GM18873 (cell line): ENCODE measurements around the gene CAPN12.

Experiments
- ATAC-seq: cut with Tn5 transposase; IDR thresholded peaks from one replicate; pipeline ENCODE4 v1.9.1; 2021; ENCODE audit warnings: mild to moderate bottlenecking, moderate library complexity, moderate number of reproducible peaks; ENCODE audit not compliant: unreplicated experiment, low FRiP score

Gene CAPN12

DNA sequence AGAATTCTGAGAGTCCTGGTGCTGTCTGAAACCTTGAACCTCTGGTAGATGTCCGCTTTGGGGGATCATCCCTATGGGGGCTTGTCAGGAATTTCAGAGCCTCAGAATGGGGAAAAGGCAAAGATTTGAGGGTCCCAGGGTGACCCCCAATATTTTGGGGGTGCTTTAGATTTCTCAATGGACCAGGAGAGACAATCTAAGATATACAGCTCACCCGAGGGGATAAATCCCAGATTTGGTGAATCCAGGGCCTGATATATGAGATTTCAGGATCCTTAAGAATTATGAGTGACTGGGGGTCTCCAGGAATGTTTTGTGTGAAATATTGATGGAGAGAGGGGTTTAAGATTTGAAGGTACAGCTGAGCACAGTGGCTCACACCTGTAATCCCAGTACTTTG, 3.3 kb downstream of the CAPN12 start:
- no peak for ATAC-seq

DNA sequence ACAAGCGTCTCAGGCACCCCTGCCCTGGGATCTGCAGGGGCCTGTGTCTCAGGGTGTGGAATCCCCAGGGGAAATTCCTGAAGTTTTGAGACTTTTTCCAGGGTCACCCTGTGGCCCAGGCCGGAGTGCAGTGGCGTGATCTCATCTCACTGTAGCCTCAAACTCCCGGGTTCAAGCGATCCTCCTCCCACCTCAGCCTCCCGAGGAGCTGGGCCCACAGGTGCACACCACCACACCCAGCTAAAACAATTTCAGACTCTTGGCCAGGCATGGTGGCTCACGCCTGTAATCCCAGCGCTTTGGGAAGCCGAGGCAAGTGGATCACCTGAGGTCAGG, 4.0 kb downstream of the CAPN12 start:
- ATAC-seq, result no peak

- ATAC-seq, result no peak
Measured at GRCh38 chr19:38739440-38740256, 4.6 kb downstream of the CAPN12 start.

DNA sequence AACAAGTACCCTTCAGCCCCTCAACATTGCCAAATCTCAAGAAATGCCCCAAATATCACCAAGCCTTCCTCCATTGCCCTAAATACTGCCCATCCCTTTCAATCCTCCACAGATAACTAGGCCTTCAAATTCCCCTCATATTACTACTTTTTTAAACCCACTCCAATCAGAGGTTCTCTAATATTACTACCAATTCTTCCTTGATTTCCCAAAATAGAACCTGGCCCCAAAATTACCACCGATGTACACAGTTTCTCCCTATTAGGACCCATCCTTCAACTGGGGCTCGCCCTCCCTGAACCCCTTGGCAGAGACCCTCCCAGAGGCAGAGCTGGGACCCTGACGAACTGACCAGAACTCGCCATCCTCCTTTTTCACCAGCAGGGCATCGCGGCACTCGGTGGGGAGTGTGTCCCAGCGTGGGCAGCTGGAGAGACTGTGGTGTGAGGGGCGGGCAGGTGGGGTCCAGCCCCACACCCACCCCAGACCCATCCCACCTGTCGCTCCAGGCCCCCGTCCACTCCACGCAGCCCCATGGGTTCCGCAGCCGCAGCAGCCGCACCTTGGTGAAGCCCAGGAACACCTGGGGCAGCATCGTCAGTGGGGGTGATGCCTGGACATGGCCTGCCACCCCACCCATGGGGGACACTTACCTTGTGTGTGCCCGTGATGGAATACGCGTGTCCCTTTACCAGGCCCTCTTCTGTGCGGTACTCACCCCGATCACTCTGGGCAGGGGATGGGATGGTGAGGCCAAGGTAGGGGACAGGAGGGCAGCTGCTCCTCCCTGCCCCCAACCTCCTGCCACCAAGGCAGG, 6.1 kb downstream of the CAPN12 start:
- no peak for ATAC-seq

- no peak for ATAC-seq
Measured at GRCh38 chr19:38737281-38737865, 6.9 kb downstream of the CAPN12 start.

DNA sequence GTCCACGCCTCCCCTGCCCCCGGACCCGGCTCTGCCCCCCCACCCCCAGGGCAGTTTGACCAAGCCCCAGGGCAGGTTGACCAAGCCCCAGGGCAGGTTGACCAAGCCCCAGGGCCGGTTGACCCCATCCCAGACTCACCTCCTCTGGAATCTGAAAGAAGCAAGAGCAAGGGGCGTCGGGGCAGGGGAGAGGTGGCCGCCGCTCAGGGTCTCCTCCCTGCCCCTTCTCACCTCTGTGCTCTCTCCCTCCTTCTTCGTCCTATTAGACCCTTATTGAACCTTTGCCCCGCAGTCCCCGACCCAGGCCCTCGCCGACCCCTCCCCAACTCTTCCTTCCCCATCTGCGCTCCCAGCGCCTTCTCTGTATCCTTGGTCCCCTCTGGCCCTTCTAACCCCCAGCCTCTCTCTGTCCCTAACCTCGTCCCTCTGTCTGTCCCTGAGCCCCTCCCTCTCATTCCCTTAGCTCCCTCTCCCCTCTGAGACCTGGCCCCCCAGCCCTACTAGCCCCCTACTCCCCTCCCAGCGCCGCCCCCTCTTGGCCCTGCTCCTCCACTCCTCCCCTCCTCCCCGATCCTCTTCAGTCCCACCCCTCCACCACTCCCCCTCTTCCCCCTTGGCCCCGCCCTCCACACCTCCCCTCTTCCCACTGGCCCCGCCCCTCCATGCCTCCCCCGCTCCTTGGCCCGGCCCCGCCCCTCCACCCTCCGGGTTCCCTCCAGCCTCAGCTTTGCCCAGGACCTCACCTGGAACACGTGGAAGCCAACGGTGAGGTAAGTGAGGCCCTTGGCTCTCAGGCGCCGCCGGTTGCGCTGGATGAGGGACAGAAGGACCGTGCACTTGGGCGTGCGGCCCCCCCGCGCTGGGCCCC, 7.6 kb downstream of the CAPN12 start:
- no peak for ATAC-seq

- ATAC-seq, result no peak
Measured at GRCh38 chr19:38736036-38736412, 8.2 kb downstream of the CAPN12 start.

DNA sequence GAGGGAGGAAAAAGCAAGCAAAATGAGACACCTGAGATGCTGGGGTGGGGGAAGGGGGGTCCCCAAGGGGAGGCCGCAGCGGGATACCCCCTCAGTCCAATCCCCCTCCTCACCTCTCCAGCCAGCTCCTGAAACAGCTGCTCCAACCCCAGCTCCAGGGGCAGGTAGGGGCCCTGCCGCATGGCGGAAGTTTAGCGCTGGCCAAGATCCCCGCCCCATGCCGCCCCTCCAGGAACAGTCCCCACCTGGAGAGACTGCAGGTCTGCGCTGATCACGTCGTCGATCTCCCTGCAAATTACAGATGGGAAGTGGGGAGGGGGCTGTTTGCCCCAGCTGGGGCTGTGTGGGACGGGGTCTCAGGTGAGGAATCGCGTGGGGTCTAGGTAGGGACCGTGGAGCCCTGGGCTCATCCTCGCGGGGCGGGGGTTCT, 9.0 kb downstream of the CAPN12 start:
- ATAC-seq, result no peak

DNA sequence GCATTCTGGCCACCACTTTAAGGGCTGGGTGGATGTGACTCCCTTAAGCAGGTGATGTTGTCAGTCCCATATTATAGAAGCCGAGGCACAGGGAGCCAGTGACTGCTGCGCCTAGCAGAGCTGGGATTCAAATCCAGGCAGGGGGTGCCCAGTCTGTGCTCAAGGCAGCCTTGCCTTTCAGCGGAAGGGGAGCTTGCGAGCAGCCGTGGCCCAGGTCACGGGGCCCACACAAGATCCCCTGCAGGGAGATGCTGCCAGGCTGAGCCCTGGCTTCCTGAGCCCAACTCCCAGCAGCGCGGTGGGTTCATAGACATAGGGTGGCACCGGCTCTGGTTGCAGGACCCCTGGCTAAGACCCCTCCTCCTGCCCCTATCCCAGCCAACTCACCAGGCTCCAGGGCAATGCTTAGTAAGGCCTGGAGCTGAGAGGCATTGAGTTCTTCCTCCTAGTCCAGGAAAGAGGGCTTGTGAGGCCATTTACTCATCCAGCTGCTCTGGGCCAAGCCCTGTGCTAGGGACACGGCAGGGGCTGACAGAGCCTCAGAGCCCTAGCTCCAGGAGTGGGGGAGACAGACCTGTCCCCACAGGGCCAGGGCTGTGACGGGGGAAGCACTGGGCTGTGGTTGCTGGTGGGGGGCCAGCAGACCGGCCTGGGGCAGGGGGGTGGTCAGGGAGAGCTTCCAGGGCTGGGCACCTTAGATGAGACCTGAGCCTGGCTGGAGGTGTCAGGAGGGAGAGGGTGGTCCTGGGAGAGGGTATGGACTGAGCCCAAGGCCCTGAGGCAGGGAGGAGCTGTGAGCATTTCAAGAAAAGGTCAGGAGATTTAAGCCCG, 9.6 kb downstream of the CAPN12 start:
- ATAC-seq, result no peak

DNA sequence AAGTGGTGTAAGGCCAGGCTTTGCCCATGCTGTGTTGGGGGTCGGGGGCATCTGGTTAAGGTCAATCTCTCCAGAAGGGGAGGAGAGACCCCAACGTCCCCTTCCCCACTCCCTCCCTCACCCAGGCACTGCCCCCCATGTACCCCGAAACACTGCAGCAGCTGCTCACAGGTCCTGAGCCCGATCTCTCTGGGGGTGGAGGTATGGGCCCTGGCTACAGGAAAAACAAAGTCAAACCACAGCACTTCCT, 10.2 kb downstream of the CAPN12 start:
- ATAC-seq, result no peak

DNA sequence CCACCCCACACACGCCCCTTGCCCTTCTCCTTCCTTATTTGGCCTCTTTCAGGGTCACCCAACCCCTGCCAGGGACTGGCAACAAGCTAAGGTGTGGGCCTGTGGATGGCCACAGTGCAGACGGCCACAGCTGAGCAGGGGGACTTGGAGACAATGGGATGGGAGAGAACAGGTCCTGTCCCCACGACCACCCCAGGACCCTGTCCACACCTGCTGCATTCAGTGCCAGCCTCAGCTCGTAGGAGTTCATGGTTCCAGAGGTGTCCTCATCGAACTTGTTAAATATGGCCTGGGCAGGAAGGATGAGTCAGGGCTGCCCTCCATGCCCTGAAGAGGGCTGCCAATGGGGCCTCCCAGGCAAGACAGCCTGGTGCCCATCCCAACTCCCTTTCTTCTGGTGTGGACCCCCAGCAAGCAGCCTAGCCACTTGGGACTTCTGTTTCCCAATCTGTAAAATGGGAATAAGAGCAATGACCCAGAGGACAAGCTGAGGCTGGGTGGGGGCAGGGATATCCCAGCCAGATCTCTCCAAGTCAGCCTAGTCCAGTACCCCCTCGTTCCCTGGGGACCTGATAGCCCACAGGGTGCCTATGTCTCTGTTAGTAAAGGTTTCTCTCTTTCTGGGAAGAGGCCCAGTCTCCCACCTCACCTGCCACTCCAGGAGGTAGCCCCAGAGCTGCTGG, 10.6 kb downstream of the CAPN12 start:
- ATAC-seq, result no peak

DNA sequence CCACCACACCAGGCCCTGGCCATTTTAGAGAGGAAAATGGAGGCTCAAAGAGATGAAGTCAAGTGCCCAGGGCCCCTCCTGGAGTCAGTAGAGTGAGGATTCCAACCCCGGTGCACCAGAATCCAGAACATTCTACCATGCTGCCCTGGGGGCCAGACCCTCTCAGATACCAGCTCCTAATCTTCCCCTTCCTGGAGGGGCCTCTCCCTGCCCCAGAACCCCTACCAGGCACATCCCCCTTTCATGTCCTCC, 11.1 kb downstream of the CAPN12 start:
- no peak for ATAC-seq

DNA sequence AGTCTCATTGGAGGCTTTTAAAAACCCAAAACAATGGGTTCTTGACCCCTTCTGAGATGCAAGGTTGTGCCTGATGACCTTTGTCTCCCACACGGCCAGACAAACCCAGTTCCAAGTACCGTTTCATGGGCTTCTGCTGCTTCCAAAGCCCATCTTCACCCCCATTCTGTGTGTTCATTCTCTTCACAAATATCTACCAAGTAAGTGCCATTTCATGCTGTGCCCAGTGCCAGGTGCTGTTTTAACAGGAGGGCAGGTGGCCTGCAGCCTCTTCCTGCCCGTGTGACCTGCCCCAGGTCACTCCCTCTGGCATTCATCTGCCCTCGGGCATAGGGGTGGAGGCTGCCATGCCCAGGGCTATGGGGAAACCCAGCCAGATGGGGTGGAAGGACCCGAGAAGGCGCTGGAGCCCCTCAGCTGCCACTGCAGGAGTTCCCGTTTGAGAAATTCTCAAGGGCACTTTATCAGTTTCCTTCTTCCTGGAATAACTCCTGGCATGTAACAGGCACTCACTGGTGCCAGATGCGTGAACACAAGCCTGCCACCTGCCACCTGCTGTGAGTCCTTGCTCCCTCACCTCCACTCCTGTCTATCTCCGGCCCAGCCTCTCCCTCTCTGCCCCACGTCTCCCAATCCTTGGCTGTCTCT, 12.5 kb downstream of the CAPN12 start:
- no peak for ATAC-seq

DNA sequence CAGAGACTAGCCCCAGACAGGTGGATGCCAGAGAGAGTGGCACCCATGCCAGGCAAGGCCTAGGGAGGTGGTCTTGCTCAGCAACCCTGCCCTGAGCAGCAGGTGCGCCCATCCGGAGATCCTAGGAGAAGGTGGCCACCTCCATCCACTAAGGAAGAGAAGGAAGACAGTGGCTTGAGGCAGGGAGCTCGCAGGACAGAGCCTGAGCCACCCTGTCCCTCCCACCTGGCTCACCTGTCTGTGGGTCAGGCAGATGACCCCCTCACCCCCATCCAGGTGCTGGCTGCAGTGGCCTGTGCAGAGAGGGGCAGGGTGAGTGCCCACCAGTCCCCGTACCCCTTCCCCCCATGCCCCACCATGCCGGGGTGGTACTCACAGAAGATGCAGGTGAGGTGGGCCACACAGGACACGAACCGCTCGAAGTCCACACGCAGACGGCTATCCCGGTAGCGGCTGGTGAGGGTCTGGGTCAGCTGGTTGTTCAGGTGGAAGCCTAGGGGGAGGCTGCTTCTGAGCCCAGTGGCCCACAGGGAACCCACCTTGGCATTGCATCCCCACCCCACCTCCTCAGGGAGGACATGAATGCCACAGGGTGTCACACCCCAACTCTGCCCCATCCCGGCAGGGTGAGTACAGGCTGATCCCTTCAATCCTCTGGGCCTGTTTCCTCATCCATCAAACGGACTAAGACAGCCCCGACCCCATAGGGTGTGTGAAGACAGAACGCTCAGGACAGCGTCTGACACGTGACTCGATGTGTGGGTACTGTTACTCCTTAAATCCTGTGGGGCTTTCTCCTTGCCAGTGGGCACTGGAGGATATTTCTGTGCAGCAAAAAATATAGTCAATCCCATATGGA, 13.3 kb downstream of the CAPN12 start:
- no peak for ATAC-seq

- ATAC-seq, result no peak
Measured at GRCh38 chr19:38730470-38730730, 13.9 kb downstream of the CAPN12 start.

- ATAC-seq, result no peak
Measured at GRCh38 chr19:38729653-38730469, 14.4 kb downstream of the CAPN12 start.

GRCh38 chr19:38728752-38729541, 15.3 kb downstream of the CAPN12 start:
- ATAC-seq, result no peak
